Activated CD4-positive, alpha-beta T cell treated with anti-CD3 and anti-CD28 coated beads, Interleukin-2, amount 10 ng/mL, durations not matched to agents 7 days and 5 days (primary cell): ENCODE data around the gene SNED1. TPM values are rescaled to one million over a fixed set of nuclear protein-coding genes. Genes with fewer than 3 reads are reported as not detected.

Experiments
- CTCF ChIA-PET: fragments of 350-600 bp; sonication (Branson Sonifier 250); formaldehyde crosslinking; loops from one replicate; lab custom pipeline; 2021; ENCODE audit warnings: antibody characterized with exemption; lab: Charles Lee
- POLR2A ChIA-PET: fragments of 350-600 bp; sonication (Branson Sonifier 250); formaldehyde crosslinking; loops from one replicate; lab custom pipeline; 2021; ENCODE audit warnings: antibody characterized with exemption; lab: Charles Lee
- DNase-seq: peaks from one replicate; pipeline ENCODE4 v3.0.0-alpha.2; 2020
- H3K27ac Mint-ChIP-seq: one replicate; pipeline ENCODE4 v1.8.0; 2021; ENCODE audit warnings: mild to moderate bottlenecking, moderate library complexity, mixed read lengths
- H3K27me3 Mint-ChIP-seq: one replicate; pipeline ENCODE4 v1.8.0; 2021; ENCODE audit warnings: mixed read lengths
- H3K36me3 Mint-ChIP-seq: one replicate; pipeline ENCODE4 v1.8.0; 2021; ENCODE audit warnings: low read depth, mixed read lengths
- H3K4me1 Mint-ChIP-seq: one replicate; pipeline ENCODE4 v1.8.0; 2021; ENCODE audit warnings: mixed read lengths
- H3K4me3 Mint-ChIP-seq: one replicate; pipeline ENCODE4 v1.8.0; 2021; ENCODE audit warnings: mild to moderate bottlenecking, moderate library complexity, mixed read lengths
- H3K9me3 Mint-ChIP-seq: one replicate; pipeline ENCODE4 v1.8.0; 2021; ENCODE audit warnings: mixed read lengths
- total RNA-seq, 2 experiments: library from RNA; stranded (reverse); gene quantifications; one replicate each; pipeline ENCODE4 v1.2.3, GENCODE V29; 2021

SNED1 gene
- total RNA-seq, 2 experiments from 2014 or later = 6.1 to 8.6 TPM

GRCh38 chr2:240988146-240988545 lies 10.3 kb upstream of the SNED1 start:
- no peak overlapping the region for H3K4me3 Mint-ChIP-seq
- no peaks in the 10 kb centered on the region for H3K27me3 Mint-ChIP-seq
- H3K27ac Mint-ChIP-seq = no peak overlapping the region
- no peaks in the 10 kb centered on the region for H3K4me1 Mint-ChIP-seq
- no peaks in the 10 kb centered on the region for H3K36me3 Mint-ChIP-seq
- CTCF ChIA-PET = no interaction called here
- POLR2A ChIA-PET = no interaction called here
- DNase-seq = no peak
- no peaks in the 10 kb centered on the region for H3K9me3 Mint-ChIP-seq

- DNase-seq = no peak
- H3K9me3 Mint-ChIP-seq = no peaks in the 10 kb centered on the region
- H3K4me3 Mint-ChIP-seq = no peak overlapping the region
- H3K27me3 Mint-ChIP-seq = no peaks in the 10 kb centered on the region
- H3K4me1 Mint-ChIP-seq = no peaks in the 10 kb centered on the region
- ChIA-PET POLR2A (no interaction called here), CTCF (no interaction called here)
- H3K27ac Mint-ChIP-seq = no peak overlapping the region
- no peaks in the 10 kb centered on the region for H3K36me3 Mint-ChIP-seq
Measured at GRCh38 chr2:240988571-240989271, 9.7 kb upstream of the SNED1 start.

- CTCF ChIA-PET = no interaction called here
- no peaks in the 10 kb centered on the region for H3K9me3 Mint-ChIP-seq
- H3K36me3 Mint-ChIP-seq = no peaks in the 10 kb centered on the region
- no peak for DNase-seq
- H3K27me3 Mint-ChIP-seq = no peaks in the 10 kb centered on the region
- POLR2A ChIA-PET = no interaction called here
- H3K27ac Mint-ChIP-seq = no peak overlapping the region
- H3K4me1 Mint-ChIP-seq = no peaks in the 10 kb centered on the region
- no peak overlapping the region for H3K4me3 Mint-ChIP-seq
Measured at GRCh38 chr2:240989451-240990265, 8.8 kb upstream of the SNED1 start.

GRCh38 chr2:240990266-240990529 lies 8.2 kb upstream of the SNED1 start:
- DNase-seq = no peak
- H3K27me3 Mint-ChIP-seq = no peaks in the 10 kb centered on the region
- ChIA-PET CTCF (no interaction called here), POLR2A (no interaction called here)
- no peak overlapping the region for H3K27ac Mint-ChIP-seq
- no peak overlapping the region for H3K4me3 Mint-ChIP-seq
- H3K9me3 Mint-ChIP-seq = no peaks in the 10 kb centered on the region
- no peaks in the 10 kb centered on the region for H3K4me1 Mint-ChIP-seq
- H3K36me3 Mint-ChIP-seq = no peaks in the 10 kb centered on the region

- Mint-ChIP-seq H3K27ac (no peak overlapping the region), H3K4me1 (no peaks in the 10 kb centered on the region), H3K36me3 (no peaks in the 10 kb centered on the region), H3K4me3 (no peak overlapping the region), H3K27me3 (no peaks in the 10 kb centered on the region), H3K9me3 (no peaks in the 10 kb centered on the region)
- CTCF ChIA-PET = no interaction called here
- no peak for DNase-seq
- POLR2A ChIA-PET = no interaction called here
Measured at GRCh38 chr2:240990726-240991377, 7.6 kb upstream of the SNED1 start.

- H3K36me3 Mint-ChIP-seq = no peaks in the 10 kb centered on the region
- CTCF ChIA-PET = no interaction called here
- H3K27me3 Mint-ChIP-seq = no peaks in the 10 kb centered on the region
- H3K4me1 Mint-ChIP-seq = no peaks in the 10 kb centered on the region
- no peak for DNase-seq
- no peak overlapping the region for H3K4me3 Mint-ChIP-seq
- POLR2A ChIA-PET = no interaction called here
- H3K9me3 Mint-ChIP-seq = no peaks in the 10 kb centered on the region
- H3K27ac Mint-ChIP-seq = no peak overlapping the region
Measured at GRCh38 chr2:240991378-240992263, 6.8 kb upstream of the SNED1 start.

- DNase-seq = no peak
- POLR2A ChIA-PET = no interaction called here
Measured at GRCh38 chr2:240992572-240993291, 5.7 kb upstream of the SNED1 start.

GRCh38 chr2:240993446-240994170 lies 4.8 kb upstream of the SNED1 start:
- no peak overlapping the region for H3K4me3 Mint-ChIP-seq
- peaks cover 6% of the 10 kb centered on the region for H3K27me3 Mint-ChIP-seq
- H3K36me3 Mint-ChIP-seq = no peaks in the 10 kb centered on the region

More at GRCh38 chr2:240992572-240993291, 5.7 kb upstream of the SNED1 start:
- no peak overlapping the region for H3K4me3 Mint-ChIP-seq
- peaks cover 6% of the 10 kb centered on the region for H3K27me3 Mint-ChIP-seq
- H3K36me3 Mint-ChIP-seq = no peaks in the 10 kb centered on the region
- no peaks in the 10 kb centered on the region for H3K9me3 Mint-ChIP-seq
- peaks cover 3% of the 10 kb centered on the region for H3K4me1 Mint-ChIP-seq
- peak overlapping the region; percentile 36 for H3K27ac Mint-ChIP-seq
- CTCF ChIA-PET = no interaction called here

GRCh38 chr2:240994171-240994896 lies 4.1 kb upstream of the SNED1 start:
- peaks cover 3% of the 10 kb centered on the region for H3K4me1 Mint-ChIP-seq
- ChIA-PET POLR2A (no interaction called here), CTCF (no interaction called here)
- DNase-seq = no peak
- H3K4me3 Mint-ChIP-seq = no peak overlapping the region
- no peak overlapping the region for H3K27ac Mint-ChIP-seq
- no peaks in the 10 kb centered on the region for H3K36me3 Mint-ChIP-seq
- H3K9me3 Mint-ChIP-seq = no peaks in the 10 kb centered on the region
- peaks cover 6% of the 10 kb centered on the region for H3K27me3 Mint-ChIP-seq

More at GRCh38 chr2:240993446-240994170, 4.8 kb upstream of the SNED1 start:
- CTCF ChIA-PET = no interaction called here
- POLR2A ChIA-PET = no interaction called here
- peaks cover 3% of the 10 kb centered on the region for H3K4me1 Mint-ChIP-seq
- H3K9me3 Mint-ChIP-seq = no peaks in the 10 kb centered on the region
- H3K27ac Mint-ChIP-seq = no peak overlapping the region
- DNase-seq = no peak

- peaks cover 15% of the 10 kb centered on the region for H3K27me3 Mint-ChIP-seq
- no peaks in the 10 kb centered on the region for H3K9me3 Mint-ChIP-seq
- CTCF ChIA-PET = no interaction called here
- H3K4me3 Mint-ChIP-seq = no peak overlapping the region
- POLR2A ChIA-PET = no interaction called here
- peaks cover 3% of the 10 kb centered on the region for H3K4me1 Mint-ChIP-seq
- no peak for DNase-seq
- H3K36me3 Mint-ChIP-seq = no peaks in the 10 kb centered on the region
- no peak overlapping the region for H3K27ac Mint-ChIP-seq
Measured at GRCh38 chr2:240995041-240996021, 3.1 kb upstream of the SNED1 start.
